Measurements from ENCODE around the gene LAPTM5. TPM values are rescaled to one million over a fixed set of nuclear protein-coding genes. Genes with fewer than 3 reads are reported as not detected.

Gene LAPTM5
- total RNA-seq, 1 experiment from 2014 or later, result 1.5 TPM

GRCh38 chr1:30691480-30691879 lies 66.1 kb downstream of the LAPTM5 start:
- DNase-seq (ENCODE audit: low read depth, low spot score) (no peak), ATAC-seq (no peak)
- Histone ChIP-seq H3K36me3 (ENCODE audit: control insufficient read depth in 1 of 2, insufficient read depth in 2 of 2, low read length in 2 of 2) (no peaks in the 10 kb centered on the region), H3K79me2 (ENCODE audit: insufficient read depth, low read length) (no peaks in the 10 kb centered on the region), H3K27ac (ENCODE audit: low read depth, low read length) (no peak overlapping the region), H3K9ac (ENCODE audit: low read length) (no peak overlapping the region), H3K4me2 (ENCODE audit: low read length) (no peak overlapping the region), H3K9me3 (ENCODE audit: control insufficient read depth in 1 of 2, insufficient read depth in 1 of 2, low read depth in 1 of 2, low read length in 2 of 2) (no peaks in the 10 kb centered on the region), H3K4me1 (ENCODE audit: control insufficient read depth in 1 of 2, insufficient read depth in 2 of 2, low read length in 2 of 2) (peaks cover 0 to 6% of the 10 kb centered on the region in 2 experiments; a peak in 1 of 4 replicates), H3K27me3 (ENCODE audit: insufficient read depth, low read length) (no peaks in the 10 kb centered on the region), H2AFZ (ENCODE audit: low read depth, low read length, poor library complexity, severe bottlenecking) (no peak overlapping the region), H3K4me3 (replicated peaks in 1 of 2; ENCODE audit: low read depth in 1 of 2, low read length in 2 of 2) (no peak overlapping the region), H3K9me2 (ENCODE audit: insufficient read depth) (no peaks in the 10 kb centered on the region), H4K20me1 (ENCODE audit: insufficient read depth) (no peaks in the 10 kb centered on the region)
- POLR2A ChIA-PET, result interaction anchor here (0.6 kb wide), 1 partner anchor 201 kb away, joined by 3 read pairs; no protein-coding TSS in a partner anchor
- intact Hi-C loops (cut with micrococcal nuclease), result no loop called here
- no TSS peak for BruUV-seq (replicated peaks)
- RAD21 ChIA-PET (ENCODE audit: low non-redundant PET in 1 of 2, low total read pairs in 2 of 2, uncharacterized antibody in 2 of 2, unreplicated experiment in 2 of 2), result no interaction called here
- no peak for TF ChIP-seq SIN3A (IDR thresholded peaks at IDR 0.05; ENCODE audit: low read depth)
- TF ChIP-seq, protein P1, sequence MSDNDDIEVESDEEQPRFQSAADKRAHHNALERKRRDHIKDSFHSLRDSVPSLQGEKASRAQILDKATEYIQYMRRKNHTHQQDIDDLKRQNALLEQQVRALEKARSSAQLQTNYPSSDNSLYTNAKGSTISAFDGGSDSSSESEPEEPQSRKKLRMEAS (IDR thresholded peaks at IDR 0.05), result no peak
- TF ChIP-seq CBX3 (IDR thresholded peaks at IDR 0.05; ENCODE audit: low read depth), result no peak
- TF ChIP-seq, protein P2, sequence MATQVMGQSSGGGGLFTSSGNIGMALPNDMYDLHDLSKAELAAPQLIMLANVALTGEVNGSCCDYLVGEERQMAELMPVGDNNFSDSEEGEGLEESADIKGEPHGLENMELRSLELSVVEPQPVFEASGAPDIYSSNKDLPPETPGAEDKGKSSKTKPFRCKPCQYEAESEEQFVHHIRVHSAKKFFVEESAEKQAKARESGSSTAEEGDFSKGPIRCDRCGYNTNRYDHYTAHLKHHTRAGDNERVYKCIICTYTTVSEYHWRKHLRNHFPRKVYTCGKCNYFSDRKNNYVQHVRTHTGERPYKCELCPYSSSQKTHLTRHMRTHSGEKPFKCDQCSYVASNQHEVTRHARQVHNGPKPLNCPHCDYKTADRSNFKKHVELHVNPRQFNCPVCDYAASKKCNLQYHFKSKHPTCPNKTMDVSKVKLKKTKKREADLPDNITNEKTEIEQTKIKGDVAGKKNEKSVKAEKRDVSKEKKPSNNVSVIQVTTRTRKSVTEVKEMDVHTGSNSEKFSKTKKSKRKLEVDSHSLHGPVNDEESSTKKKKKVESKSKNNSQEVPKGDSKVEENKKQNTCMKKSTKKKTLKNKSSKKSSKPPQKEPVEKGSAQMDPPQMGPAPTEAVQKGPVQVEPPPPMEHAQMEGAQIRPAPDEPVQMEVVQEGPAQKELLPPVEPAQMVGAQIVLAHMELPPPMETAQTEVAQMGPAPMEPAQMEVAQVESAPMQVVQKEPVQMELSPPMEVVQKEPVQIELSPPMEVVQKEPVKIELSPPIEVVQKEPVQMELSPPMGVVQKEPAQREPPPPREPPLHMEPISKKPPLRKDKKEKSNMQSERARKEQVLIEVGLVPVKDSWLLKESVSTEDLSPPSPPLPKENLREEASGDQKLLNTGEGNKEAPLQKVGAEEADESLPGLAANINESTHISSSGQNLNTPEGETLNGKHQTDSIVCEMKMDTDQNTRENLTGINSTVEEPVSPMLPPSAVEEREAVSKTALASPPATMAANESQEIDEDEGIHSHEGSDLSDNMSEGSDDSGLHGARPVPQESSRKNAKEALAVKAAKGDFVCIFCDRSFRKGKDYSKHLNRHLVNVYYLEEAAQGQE (IDR thresholded peaks at IDR 0.05; ENCODE audit: low read depth), result no peak
- TF ChIP-seq ZBTB33 (IDR thresholded peaks at IDR 0.05; ENCODE audit: extremely low read depth, insufficient replicate concordance, low read length), result no peak
- no peak for TF ChIP-seq FOSL1 (IDR thresholded peaks at IDR 0.05; ENCODE audit: low read depth)
- no peak for TF ChIP-seq EZH2phosphoT487 (IDR thresholded peaks at IDR 0.05; ENCODE audit: borderline replicate concordance)
- TF ChIP-seq ZNF274 (IDR thresholded peaks at IDR 0.05; ENCODE audit: low read depth, low read length), result no peak
- no peak for TF ChIP-seq ZFX (IDR thresholded peaks at IDR 0.05)
- TF ChIP-seq EGR1 (IDR thresholded peaks at IDR 0.05; ENCODE audit: low read depth), result no peak
- no peak for TF ChIP-seq JUND (IDR thresholded peaks at IDR 0.05)
- TF ChIP-seq, protein P3, sequence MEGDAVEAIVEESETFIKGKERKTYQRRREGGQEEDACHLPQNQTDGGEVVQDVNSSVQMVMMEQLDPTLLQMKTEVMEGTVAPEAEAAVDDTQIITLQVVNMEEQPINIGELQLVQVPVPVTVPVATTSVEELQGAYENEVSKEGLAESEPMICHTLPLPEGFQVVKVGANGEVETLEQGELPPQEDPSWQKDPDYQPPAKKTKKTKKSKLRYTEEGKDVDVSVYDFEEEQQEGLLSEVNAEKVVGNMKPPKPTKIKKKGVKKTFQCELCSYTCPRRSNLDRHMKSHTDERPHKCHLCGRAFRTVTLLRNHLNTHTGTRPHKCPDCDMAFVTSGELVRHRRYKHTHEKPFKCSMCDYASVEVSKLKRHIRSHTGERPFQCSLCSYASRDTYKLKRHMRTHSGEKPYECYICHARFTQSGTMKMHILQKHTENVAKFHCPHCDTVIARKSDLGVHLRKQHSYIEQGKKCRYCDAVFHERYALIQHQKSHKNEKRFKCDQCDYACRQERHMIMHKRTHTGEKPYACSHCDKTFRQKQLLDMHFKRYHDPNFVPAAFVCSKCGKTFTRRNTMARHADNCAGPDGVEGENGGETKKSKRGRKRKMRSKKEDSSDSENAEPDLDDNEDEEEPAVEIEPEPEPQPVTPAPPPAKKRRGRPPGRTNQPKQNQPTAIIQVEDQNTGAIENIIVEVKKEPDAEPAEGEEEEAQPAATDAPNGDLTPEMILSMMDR (IDR thresholded peaks at IDR 0.05 in 2 of 3, conservative IDR thresholded peaks at IDR 0.05 in 1 of 3; ENCODE audit: borderline replicate concordance in 1 of 3, insufficient read depth in 1 of 3, low read depth in 2 of 3, low read length in 2 of 3), result no peak
- TF ChIP-seq YY1 (IDR thresholded peaks at IDR 0.05; ENCODE audit: extremely low read depth, insufficient replicate concordance, low read depth, low read length), result no peak
- TF ChIP-seq ATF3 (IDR thresholded peaks at IDR 0.05), result no peak
- no peak for TF ChIP-seq EZH2 (IDR thresholded peaks at IDR 0.05)
- CTCF ChIA-PET, result no interaction called here

All from HCT116 (cell line).